Ishikawa (cell line): ENCODE data around the gene KCNIP3.

Experiments used
- CREB1 ChIP-seq: IDR thresholded peaks from 2 replicates; pipeline ENCODE4 v1.6.1; 2012; ENCODE audit warnings: low read depth
- EP300 ChIP-seq: IDR thresholded peaks from 2 replicates; pipeline ENCODE4 v1.6.1; 2012; ENCODE audit warnings: borderline replicate concordance
- MAX ChIP-seq: IDR thresholded peaks from 2 replicates; pipeline ENCODE4 v1.6.1; 2012
- RAD21 ChIP-seq: IDR thresholded peaks from 2 replicates; pipeline ENCODE4 v1.6.1; 2012; ENCODE audit warnings: low read depth
- REST ChIP-seq: IDR thresholded peaks from 2 replicates; pipeline ENCODE4 v1.6.1; 2012; ENCODE audit warnings: low read depth, mild to moderate bottlenecking
- TAF1 ChIP-seq: IDR thresholded peaks from 2 replicates; pipeline ENCODE4 v1.6.1; 2012; ENCODE audit warnings: low read depth, mild to moderate bottlenecking
- TCF12 ChIP-seq: IDR thresholded peaks from 2 replicates; pipeline ENCODE4 v1.6.1; 2012; ENCODE audit warnings: low read depth
- TEAD4 ChIP-seq: IDR thresholded peaks from 2 replicates; pipeline ENCODE4 v1.6.1; 2012
- YY1 ChIP-seq: IDR thresholded peaks from 2 replicates; pipeline ENCODE4 v1.6.1; 2012; ENCODE audit warnings: low read depth
- ZBTB7A ChIP-seq: IDR thresholded peaks from 2 replicates; pipeline ENCODE4 v1.6.1; 2012; ENCODE audit warnings: low read depth

GRCh38 chr2:95382192-95382591 lies 85.0 kb downstream of the KCNIP3 start:
- no peak for TF ChIP-seq ZBTB7A
- no peak for TF ChIP-seq RAD21
- TF ChIP-seq TAF1 = no peak
- TF ChIP-seq CREB1 = no peak
- no peak for TF ChIP-seq TCF12
- TF ChIP-seq MAX = no peak
- TF ChIP-seq EP300 = no peak
- TF ChIP-seq REST = no peak
- TF ChIP-seq TEAD4 = no peak
- no peak for TF ChIP-seq YY1
